GM19467 (cell line): ENCODE results near the gene TNFAIP8L1.
"Not testable (repeated sequence)": the region's sequence is repeated elsewhere in the genome, so short reads cannot be mapped to it uniquely, and the experiment has no call there.

Source experiments
- ATAC-seq: cut with Tn5 transposase; IDR thresholded peaks from one replicate; pipeline ENCODE4 v1.9.1; 2021; ENCODE audit warnings: mild to moderate bottlenecking, moderate library complexity; ENCODE audit not compliant: unreplicated experiment

TNFAIP8L1 gene

GRCh38 chr19:4675346-4675745 lies 36.0 kb downstream of the TNFAIP8L1 start:
- ATAC-seq, result no peak

DNA sequence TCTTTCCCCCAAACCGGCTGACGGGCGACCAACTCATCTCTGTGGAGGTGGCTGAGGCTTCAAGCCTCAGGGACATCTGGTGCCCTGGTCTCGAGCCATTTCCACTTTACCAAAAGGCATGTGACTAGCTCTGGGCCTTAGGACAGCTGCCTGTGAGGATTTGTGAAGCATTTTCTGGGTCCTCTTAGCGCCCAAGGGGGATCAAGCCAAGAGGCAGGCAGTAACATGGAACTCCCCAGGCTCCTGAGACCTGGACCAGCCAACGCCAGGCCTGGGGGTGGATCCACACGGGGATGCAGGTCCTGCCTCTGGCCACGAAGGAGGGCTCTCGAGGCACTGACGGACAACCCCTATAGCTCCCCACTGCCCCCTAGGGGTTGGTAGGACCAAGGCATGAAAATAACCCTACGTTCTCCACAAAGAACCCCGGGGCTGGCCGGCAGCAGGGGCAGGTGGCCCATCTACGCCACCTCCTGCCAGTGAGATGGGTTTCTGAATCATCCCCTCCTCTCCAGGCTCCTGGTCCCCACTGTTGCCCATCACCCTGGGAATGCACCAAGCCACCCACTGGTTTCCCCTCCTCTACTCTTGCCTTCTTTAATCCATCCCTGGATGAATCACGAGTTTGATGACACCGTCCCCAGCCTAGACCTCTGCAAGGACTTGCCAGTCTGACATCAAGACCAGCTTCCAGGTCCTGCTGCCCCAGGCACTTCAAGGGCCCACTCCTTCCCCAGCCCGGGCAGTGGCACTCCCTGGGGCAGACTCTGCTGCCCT lies 37.8 kb downstream of the TNFAIP8L1 start:
- ATAC-seq, result no peak

DNA sequence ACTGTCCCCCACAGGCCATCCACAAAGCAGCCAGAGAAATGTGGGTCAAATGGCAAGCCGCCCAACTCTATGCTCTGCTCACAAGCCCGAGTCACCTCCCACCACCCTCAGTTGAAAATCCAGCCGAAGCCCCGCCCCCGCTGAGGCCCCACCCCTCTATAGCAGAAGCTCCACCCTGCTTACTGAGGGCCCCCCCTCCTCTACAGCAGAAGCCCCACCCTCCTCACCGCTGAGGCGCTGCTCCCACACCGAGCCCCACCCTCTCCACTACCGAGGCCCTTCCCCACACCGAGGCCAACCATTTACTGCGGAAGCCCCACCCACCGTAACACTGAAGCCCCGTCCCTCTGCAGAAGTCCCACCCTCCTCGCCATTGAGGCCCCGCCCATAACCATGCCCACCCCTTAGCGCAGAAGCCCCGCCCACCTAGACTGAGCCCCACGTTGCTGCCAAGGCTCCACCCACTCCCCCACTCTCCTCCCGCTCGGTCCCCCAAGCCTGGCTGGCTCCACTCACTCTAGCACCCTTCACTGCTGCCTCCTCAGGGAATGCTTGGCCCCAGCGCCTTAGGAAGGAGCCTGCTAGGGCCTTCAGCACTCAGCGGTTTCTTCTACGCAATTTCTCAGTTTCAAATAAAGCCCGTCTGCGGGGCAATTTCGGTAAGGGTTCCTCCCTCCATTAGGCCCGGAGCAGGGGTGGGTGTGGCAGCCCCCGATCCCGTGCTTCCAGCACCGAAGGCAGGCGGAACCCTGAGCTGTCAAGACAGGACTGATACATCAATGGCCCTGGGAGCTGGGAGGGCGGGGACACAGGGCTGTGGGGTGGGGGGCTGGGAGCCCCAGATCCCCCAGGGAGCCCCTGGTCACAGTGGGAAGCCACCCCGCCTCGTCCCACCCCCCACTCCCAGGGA lies 39.8 kb downstream of the TNFAIP8L1 start:
- no peak for ATAC-seq

DNA sequence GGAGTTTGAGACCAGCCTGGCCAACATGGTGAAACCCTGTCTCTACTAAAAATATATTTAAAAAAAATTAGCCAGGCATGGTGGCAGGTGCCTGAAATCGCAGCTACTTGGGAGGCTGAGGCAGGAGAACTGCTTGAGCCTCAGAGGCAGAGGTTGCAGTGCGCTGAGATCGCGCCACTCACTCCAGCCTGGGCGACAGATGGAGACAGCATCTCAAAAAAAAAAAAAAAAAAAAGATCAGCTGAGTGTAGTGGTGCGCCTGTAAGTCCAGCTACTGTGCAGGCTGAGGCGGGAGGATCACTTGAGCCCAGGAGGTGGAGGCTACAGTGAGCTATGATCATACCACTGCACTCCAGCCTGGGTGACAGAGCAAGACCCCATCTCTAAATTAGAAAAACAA lies 40.7 kb downstream of the TNFAIP8L1 start:
- not testable (repeated sequence) for ATAC-seq

GRCh38 chr19:4682417-4683200 lies 43.3 kb downstream of the TNFAIP8L1 start:
- ATAC-seq, result no peak

GRCh38 chr19:4684312-4685095 lies 45.2 kb downstream of the TNFAIP8L1 start:
- ATAC-seq, result no peak

GRCh38 chr19:4686700-4687099 lies 47.4 kb downstream of the TNFAIP8L1 start:
- ATAC-seq, result no peak

- ATAC-seq, result no peak
Observed at GRCh38 chr19:4687396-4687795, 48.1 kb downstream of the TNFAIP8L1 start.

DNA sequence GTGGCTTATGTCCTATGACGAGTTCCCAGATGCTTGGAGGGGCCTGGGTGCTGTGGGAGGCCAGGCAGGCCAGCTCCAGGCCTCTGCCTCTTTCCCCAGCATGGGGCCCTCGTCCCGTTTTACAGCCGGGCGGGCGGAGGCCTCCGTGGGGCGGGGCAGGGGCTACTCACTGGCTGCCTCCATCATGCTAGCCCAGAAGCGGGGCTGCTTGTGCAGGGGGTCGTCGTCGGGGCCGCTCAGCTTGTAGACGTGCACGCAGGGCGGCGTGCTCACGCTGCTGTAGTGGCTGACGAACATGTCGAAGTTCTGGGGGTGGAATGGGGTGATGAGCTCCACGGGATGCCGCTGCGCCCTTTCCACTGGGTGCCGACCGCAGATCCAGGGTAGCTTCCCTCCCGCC lies 49.3 kb downstream of the TNFAIP8L1 start:
- ATAC-seq, result no peak

- ATAC-seq, result no peak
Observed at GRCh38 chr19:4689403-4689802, 50.1 kb downstream of the TNFAIP8L1 start.

DNA sequence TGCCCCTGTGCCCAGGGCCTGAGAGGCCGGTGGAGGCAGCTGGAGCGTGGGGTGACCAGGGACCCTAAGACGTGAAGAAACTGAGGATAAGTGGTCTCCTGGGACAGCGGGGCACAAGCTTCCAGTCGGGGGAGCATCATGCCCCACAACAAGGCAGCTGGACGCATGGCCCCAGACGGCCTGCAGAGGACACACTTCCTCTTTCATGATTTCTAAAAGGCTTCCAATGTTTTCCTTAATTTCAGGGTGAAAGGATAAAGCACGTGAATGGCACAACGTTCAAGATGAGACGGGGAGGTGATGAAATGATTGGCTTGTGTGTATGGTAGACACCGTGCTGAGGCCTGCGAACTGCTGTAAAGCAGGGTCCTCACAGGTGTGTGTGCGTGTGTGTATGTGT lies 51.0 kb downstream of the TNFAIP8L1 start:
- ATAC-seq, result no peak

DNA sequence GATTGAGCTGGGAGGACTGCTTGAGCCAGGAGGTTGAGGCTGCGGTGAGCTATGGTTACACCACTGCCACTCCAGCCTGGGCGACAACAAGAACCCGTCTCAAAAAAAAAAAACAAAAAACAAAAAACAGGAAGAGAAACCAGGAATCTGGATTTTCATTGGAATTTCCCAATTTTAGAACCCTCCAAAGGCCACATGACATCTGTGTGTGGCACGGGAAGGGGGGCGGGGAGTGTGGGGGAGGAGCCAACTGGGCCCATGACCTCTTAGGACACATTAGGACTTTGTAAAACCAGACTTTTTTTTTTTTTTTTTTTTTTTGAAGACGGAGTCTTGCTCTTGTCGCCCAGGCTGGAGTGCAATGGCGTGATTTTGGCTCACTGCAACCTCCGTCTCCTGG lies 52.1 kb downstream of the TNFAIP8L1 start:
- no peak for ATAC-seq

DNA sequence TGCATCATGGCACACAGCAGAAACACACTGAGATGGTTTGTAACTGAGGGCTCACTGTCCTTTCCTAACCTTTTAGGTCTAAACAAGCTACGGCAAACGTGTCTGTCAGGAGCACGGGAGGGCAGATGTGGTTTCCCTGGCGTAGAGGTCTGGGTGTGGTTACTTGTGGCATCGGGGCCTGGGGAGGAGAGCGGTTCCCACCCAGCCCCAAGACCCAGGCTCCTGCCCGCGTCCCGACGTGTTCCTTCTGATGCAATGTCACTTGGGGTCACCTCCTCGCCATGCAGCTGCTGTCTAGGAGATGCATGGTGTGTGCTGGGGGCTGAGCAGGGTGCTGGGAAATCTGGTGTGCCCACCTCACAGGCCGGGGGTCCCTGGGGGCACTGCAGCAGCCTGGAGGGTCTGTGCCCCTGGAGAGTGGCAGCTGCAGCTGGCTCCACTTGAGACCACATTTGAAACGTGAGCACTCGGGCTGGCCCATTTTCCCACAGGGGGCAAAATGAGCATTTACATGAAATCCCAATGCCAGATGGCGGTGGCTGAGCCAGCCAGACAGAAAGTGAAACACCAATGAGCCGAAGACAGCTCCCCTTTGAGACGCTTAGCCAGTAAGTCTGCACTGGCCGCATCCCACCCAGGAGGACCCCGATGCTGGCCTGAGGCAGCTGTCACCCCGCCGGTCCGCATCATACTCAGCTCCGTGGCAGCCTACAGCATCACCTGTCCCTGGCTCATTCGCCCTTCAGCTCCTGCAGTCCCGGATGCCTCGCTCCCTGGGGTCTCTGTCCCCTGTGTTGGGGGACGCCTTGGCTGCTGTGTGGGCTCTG lies 53.1 kb downstream of the TNFAIP8L1 start:
- no peak for ATAC-seq

DNA sequence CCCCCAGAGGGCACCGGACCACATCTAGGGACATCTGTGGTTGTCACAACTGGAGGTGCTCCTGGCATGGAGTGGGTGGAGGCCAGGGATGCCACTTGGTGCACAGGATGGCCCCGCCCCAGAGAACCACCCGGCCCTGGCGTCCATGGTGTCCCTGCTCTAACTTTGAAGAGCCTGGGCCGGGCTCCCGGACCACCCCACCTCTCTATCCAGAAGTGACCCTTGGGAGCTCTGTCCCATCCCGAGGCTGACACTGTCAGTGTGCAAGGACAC lies 53.7 kb downstream of the TNFAIP8L1 start:
- no peak for ATAC-seq

DNA sequence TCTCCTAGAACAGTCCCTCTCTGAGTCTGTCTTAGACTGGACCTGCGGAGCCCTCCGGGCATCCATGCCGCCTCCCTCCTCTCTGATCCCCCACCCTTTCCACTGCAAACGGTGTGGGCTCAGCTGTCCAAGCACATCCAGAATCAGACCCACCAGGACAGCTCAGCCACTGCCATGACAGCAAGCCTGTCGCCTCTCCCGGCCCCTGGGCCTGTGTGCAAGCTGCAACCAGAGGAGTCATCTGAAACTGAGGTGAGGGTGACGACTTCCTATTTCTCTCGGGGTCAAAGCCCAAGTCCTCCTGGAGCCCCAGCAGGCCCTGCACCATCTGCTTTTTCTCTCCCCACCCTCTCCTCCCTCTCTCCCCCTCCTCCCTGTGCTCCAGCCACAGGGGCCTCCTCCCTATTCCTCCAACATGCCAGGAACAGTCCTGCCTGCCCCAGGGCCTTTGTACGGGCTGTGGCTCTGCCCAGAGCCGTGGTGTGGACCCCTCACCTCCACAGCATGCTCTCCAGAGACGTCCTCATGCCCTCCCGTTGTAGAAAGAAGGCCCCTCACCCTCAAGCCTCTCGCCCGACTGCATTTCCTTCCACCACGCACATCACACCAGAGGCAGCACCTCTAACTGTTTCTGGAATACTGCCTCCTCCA lies 54.3 kb downstream of the TNFAIP8L1 start:
- no peak for ATAC-seq

DNA sequence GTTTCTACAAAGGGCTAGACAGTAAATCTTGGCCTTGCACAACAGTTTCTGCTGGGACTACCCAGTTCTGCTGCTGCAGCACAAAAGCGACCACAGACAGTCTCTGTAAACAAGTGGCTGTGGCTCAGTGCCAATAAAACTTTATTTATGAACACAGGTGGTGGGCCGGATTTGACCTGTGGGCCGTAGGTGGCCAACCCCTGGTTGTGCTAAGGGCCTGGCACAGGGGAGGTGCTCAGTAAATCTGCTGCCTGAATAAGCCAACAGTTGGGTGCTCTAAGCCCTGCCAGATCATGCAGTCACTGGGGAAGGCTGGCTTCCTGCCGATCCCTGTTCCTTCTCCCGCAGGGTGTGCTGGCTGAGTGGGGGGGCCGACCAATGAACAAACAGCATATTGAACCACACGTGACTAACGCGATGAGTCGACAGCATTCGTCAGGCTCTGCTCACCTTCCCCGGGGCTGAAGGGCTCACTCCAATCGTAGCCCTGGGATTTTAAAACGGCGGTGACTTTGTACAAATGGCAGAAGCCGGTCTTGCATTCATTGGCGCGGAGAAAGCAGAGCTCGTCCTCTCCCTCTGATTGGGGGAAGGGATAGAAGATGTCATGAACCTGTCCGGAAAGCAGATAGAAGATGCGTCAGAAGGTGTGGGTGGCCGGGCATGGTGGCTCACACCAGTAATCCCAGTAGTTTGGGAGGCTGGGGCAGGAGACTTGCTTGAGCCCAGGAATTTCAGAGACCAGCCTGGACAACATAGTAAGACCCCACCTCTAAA lies 55.1 kb downstream of the TNFAIP8L1 start:
- no peak for ATAC-seq

DNA sequence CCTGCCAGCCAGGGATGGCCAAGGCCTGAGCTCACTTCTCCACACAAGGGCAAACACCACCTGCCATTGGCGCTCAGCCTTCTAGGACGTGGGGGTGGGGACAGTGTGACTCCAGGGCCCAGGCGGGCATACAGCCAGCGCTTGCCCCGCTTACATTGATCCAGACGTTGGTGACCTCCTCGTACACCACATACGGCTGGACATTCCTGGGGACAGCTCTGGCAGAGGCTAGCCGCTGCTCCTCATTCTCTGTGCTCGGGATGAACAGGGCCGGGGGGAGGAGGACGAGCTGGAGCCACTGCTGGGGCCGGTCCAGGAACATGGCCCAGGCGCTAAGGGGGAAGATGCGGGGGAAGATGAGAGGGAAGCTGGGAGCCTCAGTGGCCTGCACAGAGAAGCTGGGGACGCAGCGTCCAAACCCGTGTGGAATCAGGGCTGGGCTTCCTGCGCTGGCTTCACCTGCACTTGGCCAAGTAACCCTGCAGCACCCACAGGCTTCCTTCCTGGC lies 56.0 kb downstream of the TNFAIP8L1 start:
- ATAC-seq, result no peak

- no peak for ATAC-seq
Observed at GRCh38 chr19:4697304-4697703, 58.0 kb downstream of the TNFAIP8L1 start.
